Cardiac muscle cell (in vitro differentiated cells and primary cell): ENCODE results near the gene PI16. TPM values are rescaled to one million over a fixed set of nuclear protein-coding genes. Genes with fewer than 3 reads are reported as not detected.
A peak's percentile ranks its signal among the peaks of the same experiment; 100 is the strongest.

ENCODE experiments used
- DNase-seq, 2 donors: peaks; one replicate each; pipeline versions ENCODE4 v3.0.0 to v3.0.0-alpha.2; 2010 to 2017; ENCODE audit warnings: low read depth in 1 of 2, low spot score in 1 of 2
- H3K27ac ChIP-seq: fragments of 200-600 bp; sonication (generic); 2 replicates; pipeline ENCODE4 v1.5.1; 2016
- H3K27me3 ChIP-seq: fragments of 200-600 bp; sonication (generic); 2 replicates; pipeline ENCODE4 v1.6.0; 2016; ENCODE audit warnings: control low read depth
- H3K36me3 ChIP-seq: fragments of 200-600 bp; sonication (generic); 2 replicates; pipeline ENCODE4 v1.5.1; 2016; ENCODE audit warnings: control low read depth
- H3K4me1 ChIP-seq: fragments of 200-600 bp; sonication (generic); 2 replicates; pipeline ENCODE4 v1.8.1; 2017; ENCODE audit warnings: low read depth, mild to moderate bottlenecking, mixed run types
- H3K4me3 ChIP-seq: fragments of 200-600 bp; sonication (generic); 2 replicates; pipeline ENCODE4 v1.5.1; 2016; ENCODE audit warnings: mild to moderate bottlenecking
- H3K9me3 ChIP-seq: fragments of 200-600 bp; sonication (generic); 2 replicates; pipeline ENCODE4 v1.5.1; 2017; ENCODE audit warnings: low read depth, mild to moderate bottlenecking, control low read depth
- CTCF ChIP-seq: IDR thresholded peaks from 2 replicates; pipeline ENCODE4 v1.5.1; 2012; ENCODE audit warnings: low read depth, mild to moderate bottlenecking, low read length
- polyA plus RNA-seq: library from polyadenylated mRNA; unstranded; fragments of >200 nt; fragmentation: Nextera tagmentation; extraction: Ambion mirVana; gene quantifications from 2 replicates; pipeline ENCODE4 v1.2.1, GENCODE V29; 2016
- total RNA-seq: library from RNA; depleted of rRNA; stranded (reverse); fragments of >200 nt; gene quantifications from 2 replicates; pipeline ENCODE4 v1.2.3, GENCODE V29; 2016

The PI16 gene
- total and polyA plus RNA-seq, 2 experiments from 2014 or later, result 0.37 TPM; not detected in 1

- no peaks in the 10 kb centered on the region for H3K9me3 ChIP-seq
- no peak for DNase-seq
- H3K36me3 ChIP-seq, result peaks cover 35% of the 10 kb centered on the region
- H3K27me3 ChIP-seq, result no peaks in the 10 kb centered on the region
- no peak for TF ChIP-seq CTCF
- H3K27ac ChIP-seq, result no peak overlapping the region
- no peak overlapping the region for H3K4me3 ChIP-seq
- peaks cover 40% of the 10 kb centered on the region for H3K4me1 ChIP-seq
Observed at GRCh38 chr6:36969240-36969691, 14.7 kb downstream of the PI16 start.

- Histone ChIP-seq H3K27ac (peak overlapping the region; percentile 97), H3K4me1 (peaks cover 39% of the 10 kb centered on the region), H3K27me3 (no peaks in the 10 kb centered on the region), H3K4me3 (no peak overlapping the region), H3K36me3 (peaks cover 45% of the 10 kb centered on the region), H3K9me3 (no peaks in the 10 kb centered on the region)
- no peak for DNase-seq
- no peak for TF ChIP-seq CTCF
Observed at GRCh38 chr6:36969988-36970891, 15.7 kb downstream of the PI16 start.

- no peak overlapping the region for H3K4me3 ChIP-seq
- no peaks in the 10 kb centered on the region for H3K9me3 ChIP-seq
- H3K36me3 ChIP-seq, result peaks cover 52% of the 10 kb centered on the region
Observed at GRCh38 chr6:36970892-36971842, 16.6 kb downstream of the PI16 start.

GRCh38 chr6:36971921-36972673, 17.6 kb downstream of the PI16 start:
- no peaks in the 10 kb centered on the region for H3K9me3 ChIP-seq
- TF ChIP-seq CTCF, result no peak
- DNase-seq, result no peak
- peaks cover 54% of the 10 kb centered on the region for H3K36me3 ChIP-seq
- H3K4me1 ChIP-seq, result peaks cover 52% of the 10 kb centered on the region
- H3K4me3 ChIP-seq, result no peak overlapping the region
- peak overlapping the region; percentile 97 for H3K27ac ChIP-seq
- H3K27me3 ChIP-seq, result no peaks in the 10 kb centered on the region

More at GRCh38 chr6:36970892-36971842, 16.6 kb downstream of the PI16 start:
- peaks cover 46% of the 10 kb centered on the region for H3K4me1 ChIP-seq
- H3K27me3 ChIP-seq, result no peaks in the 10 kb centered on the region
- peak in 1 of 2 donors; percentile 91 for DNase-seq
- TF ChIP-seq CTCF, result no peak
- peak overlapping the region; percentile 97 for H3K27ac ChIP-seq

- no peak for TF ChIP-seq CTCF
- no peaks in the 10 kb centered on the region for H3K27me3 ChIP-seq
- no peak overlapping the region for H3K4me3 ChIP-seq
- H3K27ac ChIP-seq, result peak overlapping the region; percentile 97
- H3K9me3 ChIP-seq, result no peaks in the 10 kb centered on the region
- no peak for DNase-seq
- H3K36me3 ChIP-seq, result peaks cover 52% of the 10 kb centered on the region
- H3K4me1 ChIP-seq, result peaks cover 53% of the 10 kb centered on the region
Observed at GRCh38 chr6:36973190-36973589, 18.7 kb downstream of the PI16 start.
